ENCODE results near the gene MRPL10.
A peak's percentile ranks its signal among the peaks of the same experiment; 100 is the strongest.

MRPL10 gene

GRCh38 chr17:47837401-47838039, 6.2 kb upstream of the MRPL10 start:
- TF ChIP-seq EZH2 (optimal IDR thresholded peaks at IDR 0.05; ENCODE audit: low read depth, low read length) (no peak), CTCF (IDR thresholded peaks at IDR 0.05; ENCODE audit: low read length) (no peak), EZH2phosphoT487 (IDR thresholded peaks at IDR 0.05; ENCODE audit: low read length) (no peak)
- no peak overlapping the region for H3K27ac ChIP-seq (ENCODE audit: low read length)
- no peaks in the 10 kb centered on the region for H4K20me1 ChIP-seq (ENCODE audit: insufficient read depth, low read length)
- no peak overlapping the region for H2AFZ ChIP-seq (ENCODE audit: low read length)
- 0 out of 2 replicates have a peak, but pooled peaks cover 5% of the 10 kb centered on the region for H3K79me2 ChIP-seq (ENCODE audit: low read length)
- H3K9ac ChIP-seq (ENCODE audit: low read length) = no peak overlapping the region
- DNase-seq = no peak
- no peak overlapping the region for H3K4me3 ChIP-seq (ENCODE audit: low read length)
- H3K9me2 ChIP-seq (replicated peaks; ENCODE audit: insufficient read depth, low read length) = no peaks in the 10 kb centered on the region
- no peaks in the 10 kb centered on the region for H3K36me3 ChIP-seq (replicated peaks; ENCODE audit: insufficient read depth, low read length)
- no peak overlapping the region for H3K4me2 ChIP-seq (ENCODE audit: low read depth, low read length)
- no peaks in the 10 kb centered on the region for H3K27me3 ChIP-seq (replicated peaks; ENCODE audit: insufficient read depth, low read length)
- H3F3A ChIP-seq (ENCODE audit: insufficient read depth, low read length) = peaks cover 6% of the 10 kb centered on the region; the same call in 1 of the 2 replicates
- peaks cover 16% of the 10 kb centered on the region for H3K4me1 ChIP-seq (ENCODE audit: low read length)
- H3K9me3 ChIP-seq (replicated peaks; ENCODE audit: insufficient read depth, low read length) = no peaks in the 10 kb centered on the region

GRCh38 chr17:47836601-47837000, 5.3 kb upstream of the MRPL10 start:
- Histone ChIP-seq H3K27me3 (replicated peaks; ENCODE audit: insufficient read depth, low read length) (no peaks in the 10 kb centered on the region), H3K27ac (ENCODE audit: low read length) (no peak overlapping the region), H3F3A (ENCODE audit: insufficient read depth, low read length) (no peaks in the 10 kb centered on the region), H3K36me3 (replicated peaks; ENCODE audit: insufficient read depth, low read length) (no peaks in the 10 kb centered on the region), H3K9ac (ENCODE audit: low read length) (no peak overlapping the region), H2AFZ (ENCODE audit: low read length) (no peak overlapping the region), H3K4me2 (ENCODE audit: low read depth, low read length) (no peak overlapping the region), H4K20me1 (ENCODE audit: insufficient read depth, low read length) (no peaks in the 10 kb centered on the region), H3K4me3 (ENCODE audit: low read length) (no peak overlapping the region), H3K4me1 (ENCODE audit: low read length) (peaks cover 13% of the 10 kb centered on the region), H3K9me2 (replicated peaks; ENCODE audit: insufficient read depth, low read length) (no peaks in the 10 kb centered on the region), H3K9me3 (replicated peaks; ENCODE audit: insufficient read depth, low read length) (no peaks in the 10 kb centered on the region), H3K79me2 (ENCODE audit: low read length) (0 out of 2 replicates have a peak, but pooled peaks cover 5% of the 10 kb centered on the region)
- TF ChIP-seq EZH2 (optimal IDR thresholded peaks at IDR 0.05; ENCODE audit: low read depth, low read length) (no peak), EZH2phosphoT487 (IDR thresholded peaks at IDR 0.05; ENCODE audit: low read length) (no peak)
- no peak for DNase-seq

GRCh38 chr17:47834756-47835155, 3.4 kb upstream of the MRPL10 start:
- TF ChIP-seq CTCF (IDR thresholded peaks at IDR 0.05; ENCODE audit: low read length) (no peak), EZH2 (optimal IDR thresholded peaks at IDR 0.05; ENCODE audit: low read depth, low read length) (no peak), EZH2phosphoT487 (IDR thresholded peaks at IDR 0.05; ENCODE audit: low read length) (no peak)
- Histone ChIP-seq H3K9ac (ENCODE audit: low read length) (no peak overlapping the region), H3K4me1 (ENCODE audit: low read length) (peaks cover 14% of the 10 kb centered on the region), H4K20me1 (ENCODE audit: insufficient read depth, low read length) (no peaks in the 10 kb centered on the region), H3K27ac (ENCODE audit: low read length) (no peak overlapping the region), H3K27me3 (replicated peaks; ENCODE audit: insufficient read depth, low read length) (no peaks in the 10 kb centered on the region), H3K9me2 (replicated peaks; ENCODE audit: insufficient read depth, low read length) (no peaks in the 10 kb centered on the region), H3K36me3 (replicated peaks; ENCODE audit: insufficient read depth, low read length) (no peaks in the 10 kb centered on the region), H2AFZ (ENCODE audit: low read length) (no peak overlapping the region), H3K79me2 (ENCODE audit: low read length) (peaks cover 16% of the 10 kb centered on the region), H3K9me3 (replicated peaks; ENCODE audit: insufficient read depth, low read length) (no peaks in the 10 kb centered on the region), H3K4me2 (ENCODE audit: low read depth, low read length) (no peak overlapping the region), H3F3A (ENCODE audit: insufficient read depth, low read length) (peaks cover 4% of the 10 kb centered on the region; the same call in 1 of the 2 replicates), H3K4me3 (ENCODE audit: low read length) (no peak overlapping the region)
- no peak for DNase-seq

- Histone ChIP-seq H3K27me3 (replicated peaks; ENCODE audit: insufficient read depth, low read length) (no peaks in the 10 kb centered on the region), H3K9me3 (replicated peaks; ENCODE audit: insufficient read depth, low read length) (no peaks in the 10 kb centered on the region), H4K20me1 (ENCODE audit: insufficient read depth, low read length) (no peaks in the 10 kb centered on the region), H3K27ac (ENCODE audit: low read length) (no peak overlapping the region), H3K36me3 (replicated peaks; ENCODE audit: insufficient read depth, low read length) (no peaks in the 10 kb centered on the region), H3K9me2 (replicated peaks; ENCODE audit: insufficient read depth, low read length) (no peaks in the 10 kb centered on the region), H2AFZ (ENCODE audit: low read length) (peak overlapping the region; percentile 81), H3K4me1 (ENCODE audit: low read length) (peaks cover 14% of the 10 kb centered on the region), H3K4me3 (ENCODE audit: low read length) (peak overlapping the region; percentile 83), H3F3A (ENCODE audit: insufficient read depth, low read length) (peaks cover 4% of the 10 kb centered on the region; the same call in 1 of the 2 replicates), H3K4me2 (ENCODE audit: low read depth, low read length) (peak overlapping the region; percentile 73), H3K9ac (ENCODE audit: low read length) (peak overlapping the region; percentile 71; the same call in 1 of the 2 replicates), H3K79me2 (ENCODE audit: low read length) (peaks cover 31% of the 10 kb centered on the region)
- no peak for DNase-seq
- no peak for TF ChIP-seq CTCF (IDR thresholded peaks at IDR 0.05; ENCODE audit: low read length)
- TF ChIP-seq EZH2phosphoT487 (IDR thresholded peaks at IDR 0.05; ENCODE audit: low read length) = no peak
- TF ChIP-seq EZH2 (optimal IDR thresholded peaks at IDR 0.05; ENCODE audit: low read depth, low read length) = no peak
These were observed 590 bp upstream of the MRPL10 start for GRCh38 chr17:47831934-47832327.

Measured in MM.1S (cell line).